Activated CD8-positive, alpha-beta memory T cell treated with anti-CD3 and anti-CD28 coated beads, Interleukin-2, amount 50 U/mL, for 4 hours (primary cell): ENCODE results near the gene HGS.

ENCODE experiments used
- DNase-seq: peaks from one replicate; pipeline ENCODE4 v3.0.0-alpha.2; 2020

HGS gene

GRCh38 chr17:81706757-81707624 is 23.2 kb downstream of the HGS start:
- DNase-seq, result peak; percentile 16

GRCh38 chr17:81707725-81708646 is 24.2 kb downstream of the HGS start:
- peak; percentile 15 for DNase-seq

GRCh38 chr17:81708739-81709185 is 25.0 kb downstream of the HGS start:
- DNase-seq, result no peak

GRCh38 chr17:81710514-81711308 is 26.9 kb downstream of the HGS start:
- peak; percentile 17 for DNase-seq

- DNase-seq, result peak; percentile 80
Observed at GRCh38 chr17:81711814-81712467, 28.1 kb downstream of the HGS start, which contains the start of gene SLC25A10. Gene SLC25A10, plus strand, starts transcription at chr17:81712284. Its CDS starts 143 bp downstream, at chr17:81712427.

- DNase-seq, result no peak
Observed at GRCh38 chr17:81712468-81713003, 28.7 kb downstream of the HGS start.

- DNase-seq, result no peak
Observed at GRCh38 chr17:81713004-81713555, 29.3 kb downstream of the HGS start.

GRCh38 chr17:81713556-81714411 is 30.0 kb downstream of the HGS start:
- DNase-seq, result no peak

- no peak for DNase-seq
Observed at GRCh38 chr17:81714412-81715106, 30.7 kb downstream of the HGS start.

- DNase-seq, result no peak
Observed at GRCh38 chr17:81715107-81715871, 31.5 kb downstream of the HGS start.

- DNase-seq, result no peak
Observed at GRCh38 chr17:81715872-81716673, 32.3 kb downstream of the HGS start.

GRCh38 chr17:81716674-81716996 is 32.8 kb downstream of the HGS start:
- no peak for DNase-seq

- DNase-seq, result no peak
Observed at GRCh38 chr17:81717049-81717765, 33.4 kb downstream of the HGS start.

- DNase-seq, result no peak
Observed at GRCh38 chr17:81717766-81718089, 33.9 kb downstream of the HGS start.

- DNase-seq, result no peak
Observed at GRCh38 chr17:81719410-81720266, 35.8 kb downstream of the HGS start.

- DNase-seq, result no peak
Observed at GRCh38 chr17:81720267-81721071, 36.7 kb downstream of the HGS start.
